Subcutaneous adipose tissue (tissue), 4 donors: ENCODE measurements around the gene BARX2. TPM values are rescaled to one million over a fixed set of nuclear protein-coding genes. Genes with fewer than 3 reads are reported as not detected.

ENCODE experiments used
- total RNA-seq, 4 donors: library from RNA; depleted of rRNA; stranded (reverse); fragments of >200 nt; gene quantifications; one replicate each; pipeline ENCODE4 v1.1.0, GENCODE V29; 2016
- TF ChIP-seq, protein P1 (sequence below): fragments of 450-650 bp; IDR thresholded peaks from one replicate; pipeline ENCODE4 v1.5.1; 2016; ENCODE audit warnings: low read depth, mild to moderate bottlenecking, control low read depth, antibody characterized with exemption, moderate library complexity

Gene BARX2
- total RNA-seq, 4 donors from 2014 or later = not detected

DNA sequence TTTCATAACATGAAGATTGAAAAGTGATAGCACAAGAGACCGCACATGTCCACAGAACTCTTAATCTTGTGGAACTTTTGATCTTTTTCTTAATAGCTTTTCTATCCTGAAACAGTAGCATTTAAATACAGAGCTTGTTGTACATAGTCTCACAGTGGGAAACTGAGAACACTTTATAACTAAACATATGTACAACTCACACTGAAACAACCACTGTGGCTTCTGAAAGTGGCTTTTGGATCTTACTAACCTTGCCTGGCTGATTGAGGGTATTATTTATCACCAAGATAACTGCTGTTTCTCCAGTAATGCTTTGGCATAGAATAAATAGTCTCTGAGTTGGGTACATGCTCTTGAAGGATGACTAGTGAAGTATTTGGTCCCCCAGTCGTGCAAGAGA lies 10.2 kb downstream of the BARX2 start:
- TF ChIP-seq, protein P1, sequence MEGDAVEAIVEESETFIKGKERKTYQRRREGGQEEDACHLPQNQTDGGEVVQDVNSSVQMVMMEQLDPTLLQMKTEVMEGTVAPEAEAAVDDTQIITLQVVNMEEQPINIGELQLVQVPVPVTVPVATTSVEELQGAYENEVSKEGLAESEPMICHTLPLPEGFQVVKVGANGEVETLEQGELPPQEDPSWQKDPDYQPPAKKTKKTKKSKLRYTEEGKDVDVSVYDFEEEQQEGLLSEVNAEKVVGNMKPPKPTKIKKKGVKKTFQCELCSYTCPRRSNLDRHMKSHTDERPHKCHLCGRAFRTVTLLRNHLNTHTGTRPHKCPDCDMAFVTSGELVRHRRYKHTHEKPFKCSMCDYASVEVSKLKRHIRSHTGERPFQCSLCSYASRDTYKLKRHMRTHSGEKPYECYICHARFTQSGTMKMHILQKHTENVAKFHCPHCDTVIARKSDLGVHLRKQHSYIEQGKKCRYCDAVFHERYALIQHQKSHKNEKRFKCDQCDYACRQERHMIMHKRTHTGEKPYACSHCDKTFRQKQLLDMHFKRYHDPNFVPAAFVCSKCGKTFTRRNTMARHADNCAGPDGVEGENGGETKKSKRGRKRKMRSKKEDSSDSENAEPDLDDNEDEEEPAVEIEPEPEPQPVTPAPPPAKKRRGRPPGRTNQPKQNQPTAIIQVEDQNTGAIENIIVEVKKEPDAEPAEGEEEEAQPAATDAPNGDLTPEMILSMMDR = no peak

DNA sequence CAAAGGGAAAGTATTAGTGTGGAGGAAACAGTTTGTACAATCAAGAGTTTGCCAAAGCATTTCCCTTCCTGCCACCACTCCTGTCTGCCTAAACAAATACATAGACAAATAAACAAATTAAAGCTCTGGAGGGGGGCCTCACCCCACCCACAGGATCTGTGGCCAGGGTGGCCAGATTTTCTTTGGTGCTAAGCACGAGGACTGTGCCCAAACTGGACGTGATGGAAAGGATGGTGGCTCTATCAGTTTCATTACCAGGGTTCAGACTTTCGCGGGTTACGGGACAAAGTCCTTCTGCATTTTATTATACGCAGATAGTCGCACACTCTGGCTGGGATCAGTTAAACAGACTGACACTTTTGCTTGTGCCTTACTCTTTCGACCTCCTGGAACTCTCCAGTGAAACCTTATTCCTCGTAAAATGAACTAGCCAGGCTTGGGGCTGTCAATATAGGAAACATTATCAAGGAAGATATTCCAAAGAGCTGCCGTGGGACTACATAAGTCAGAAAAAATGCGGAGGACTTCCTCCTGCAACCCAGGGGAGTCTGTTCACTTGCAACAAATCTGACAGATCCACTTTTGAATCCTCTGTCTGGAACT lies 11.2 kb downstream of the BARX2 start:
- TF ChIP-seq, protein P1 = no peak

DNA sequence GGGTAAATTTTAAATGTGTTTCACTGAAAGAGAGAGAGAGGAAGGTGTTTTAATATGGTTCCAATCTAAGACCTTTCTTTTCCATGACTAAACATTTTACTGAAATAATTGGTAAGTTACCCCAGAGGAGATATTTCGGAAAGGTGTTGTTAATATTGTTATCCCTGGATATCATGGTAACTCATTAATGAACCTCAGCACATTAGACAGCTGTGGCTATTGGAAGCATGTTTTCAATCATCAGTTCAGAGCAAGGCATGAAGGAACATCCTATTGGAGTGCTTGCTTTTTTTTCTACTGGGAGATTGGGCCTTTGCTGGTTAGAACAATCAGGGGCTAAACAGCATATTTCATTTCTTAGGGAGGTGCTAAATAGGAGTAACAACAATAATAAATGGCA lies 11.8 kb downstream of the BARX2 start:
- TF ChIP-seq, protein P1 = no peak

DNA sequence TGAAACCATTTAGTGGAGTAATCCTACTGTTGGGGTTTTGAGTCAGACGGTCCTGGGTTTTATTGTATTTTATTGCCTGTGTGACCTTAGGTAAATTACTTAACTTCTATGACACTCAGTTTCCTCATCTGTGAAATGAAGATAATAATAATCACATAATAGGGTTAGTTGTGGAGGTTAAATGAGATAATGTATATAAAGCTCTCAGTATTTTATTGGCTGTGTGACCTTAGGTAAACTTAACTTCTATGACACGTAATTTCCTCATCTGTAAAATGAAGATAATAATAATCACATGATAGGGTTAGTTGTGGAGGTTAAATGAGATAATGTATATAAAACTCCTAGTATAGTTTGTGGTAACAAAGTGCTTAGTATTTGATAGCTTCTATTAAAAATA lies 13.2 kb downstream of the BARX2 start:
- TF ChIP-seq, protein P1 = no peak

DNA sequence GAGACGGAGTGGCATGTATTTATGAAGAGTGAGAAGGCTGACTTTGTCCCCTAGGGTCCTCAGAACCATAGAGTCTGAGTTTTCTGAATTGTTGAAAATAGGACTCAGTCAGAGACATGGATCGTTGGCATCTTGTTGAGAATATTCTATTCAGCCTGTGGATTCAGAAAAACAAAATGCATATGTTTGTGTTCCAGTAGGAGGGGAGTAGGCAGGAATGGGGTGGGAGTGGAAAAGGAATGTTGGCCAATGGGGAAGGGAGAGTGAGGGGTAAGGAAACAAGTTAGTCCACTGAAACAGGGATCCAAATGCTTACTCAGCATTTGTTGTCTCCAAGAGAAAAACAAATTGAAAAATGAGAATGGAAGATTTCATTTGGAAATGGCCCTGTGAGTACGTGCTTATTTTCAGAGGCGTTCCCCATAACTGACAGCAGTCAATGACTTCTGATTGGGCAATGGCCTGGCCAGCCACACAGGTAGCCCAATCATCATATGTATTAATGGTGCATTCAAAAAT lies 14.7 kb downstream of the BARX2 start:
- TF ChIP-seq, protein P1 = no peak

DNA sequence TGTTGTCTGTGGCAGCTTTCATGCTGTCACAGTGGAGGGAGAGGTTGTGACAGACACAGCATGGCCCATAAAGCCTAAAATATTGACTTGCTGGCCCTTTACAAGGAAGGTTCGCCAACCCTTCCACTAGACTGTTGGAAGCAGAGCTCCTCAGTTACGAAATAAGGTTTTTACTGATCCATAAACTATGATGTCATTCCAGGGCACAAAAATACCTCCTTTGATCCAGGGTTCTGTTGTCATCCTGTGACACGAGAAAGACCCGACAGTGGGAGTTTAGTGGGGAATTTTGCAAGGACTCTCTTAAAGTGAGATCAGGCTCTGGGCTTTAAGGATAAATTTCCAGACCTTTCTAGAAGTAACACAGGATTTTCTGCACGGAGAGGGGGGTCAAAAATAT lies 15.7 kb downstream of the BARX2 start:
- TF ChIP-seq, protein P1 = no peak

DNA sequence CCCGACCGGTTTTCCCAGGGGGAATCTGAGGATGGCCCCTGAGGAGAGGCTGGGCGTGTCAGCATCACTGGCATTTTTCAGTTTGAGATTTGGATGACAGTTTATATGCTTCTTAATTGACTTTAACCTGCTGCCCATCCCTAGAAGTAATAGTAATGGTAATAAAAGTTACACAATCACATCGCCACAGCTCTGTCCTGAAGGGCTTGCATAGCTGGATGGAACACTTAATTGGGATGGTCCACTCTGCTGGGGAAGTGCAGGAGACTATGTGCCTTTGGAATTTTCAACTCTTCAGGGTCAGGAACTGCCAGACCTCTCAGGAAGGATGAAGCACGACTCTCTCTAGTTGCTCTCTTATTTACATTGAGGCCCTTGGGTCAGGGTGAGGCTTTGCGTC lies 16.2 kb downstream of the BARX2 start:
- TF ChIP-seq, protein P1 = no peak
